PC-3 (cell line): ENCODE measurements around the gene SAMD13.

Source experiments
- EZH2 ChIP-seq: fragments of 300-600 bp; sonication (generic); IDR thresholded peaks from one replicate; pipeline ENCODE4 v1.6.1; 2017; ENCODE audit warnings: antibody characterized with exemption, mild to moderate bottlenecking, low read length; ENCODE audit not compliant: unreplicated experiment
- TF ChIP-seq, protein P1 (sequence below): fragments of 300-600 bp; sonication (generic); conservative IDR thresholded peaks from 2 replicates; pipeline ENCODE4 v1.5.1; 2017; ENCODE audit warnings: antibody characterized with exemption, low read depth, mild to moderate bottlenecking, low read length

GRCh38 chr1:84286071-84286470 lies 15.4 kb upstream of the SAMD13 start:
- TF ChIP-seq, protein P1, sequence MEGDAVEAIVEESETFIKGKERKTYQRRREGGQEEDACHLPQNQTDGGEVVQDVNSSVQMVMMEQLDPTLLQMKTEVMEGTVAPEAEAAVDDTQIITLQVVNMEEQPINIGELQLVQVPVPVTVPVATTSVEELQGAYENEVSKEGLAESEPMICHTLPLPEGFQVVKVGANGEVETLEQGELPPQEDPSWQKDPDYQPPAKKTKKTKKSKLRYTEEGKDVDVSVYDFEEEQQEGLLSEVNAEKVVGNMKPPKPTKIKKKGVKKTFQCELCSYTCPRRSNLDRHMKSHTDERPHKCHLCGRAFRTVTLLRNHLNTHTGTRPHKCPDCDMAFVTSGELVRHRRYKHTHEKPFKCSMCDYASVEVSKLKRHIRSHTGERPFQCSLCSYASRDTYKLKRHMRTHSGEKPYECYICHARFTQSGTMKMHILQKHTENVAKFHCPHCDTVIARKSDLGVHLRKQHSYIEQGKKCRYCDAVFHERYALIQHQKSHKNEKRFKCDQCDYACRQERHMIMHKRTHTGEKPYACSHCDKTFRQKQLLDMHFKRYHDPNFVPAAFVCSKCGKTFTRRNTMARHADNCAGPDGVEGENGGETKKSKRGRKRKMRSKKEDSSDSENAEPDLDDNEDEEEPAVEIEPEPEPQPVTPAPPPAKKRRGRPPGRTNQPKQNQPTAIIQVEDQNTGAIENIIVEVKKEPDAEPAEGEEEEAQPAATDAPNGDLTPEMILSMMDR, result no peak
- no peak for TF ChIP-seq EZH2
